Uterus (tissue), 2 donors: Measurements from ENCODE around the gene SLC22A23.

Experiments
- CTCF ChIP-seq, 4 experiments: fragments of 200-600 bp in 2 of 4; fragments of 450-650 bp in 2 of 4; sonication (generic) in 2 of 4; IDR thresholded peaks; one replicate each; pipeline ENCODE4 v1.5.1; 2016 to 2019; ENCODE audit warnings: antibody characterized with exemption in 4 of 4, mild to moderate bottlenecking in 2 of 4, moderate library complexity in 1 of 4
- POLR2A ChIP-seq, 2 donors: fragments of 450-650 bp; IDR thresholded peaks; one replicate each; pipeline ENCODE4 v1.6.1; 2016; ENCODE audit warnings: antibody characterized with exemption in 2 of 2, mild to moderate bottlenecking in 1 of 2, moderate library complexity in 1 of 2

DNA sequence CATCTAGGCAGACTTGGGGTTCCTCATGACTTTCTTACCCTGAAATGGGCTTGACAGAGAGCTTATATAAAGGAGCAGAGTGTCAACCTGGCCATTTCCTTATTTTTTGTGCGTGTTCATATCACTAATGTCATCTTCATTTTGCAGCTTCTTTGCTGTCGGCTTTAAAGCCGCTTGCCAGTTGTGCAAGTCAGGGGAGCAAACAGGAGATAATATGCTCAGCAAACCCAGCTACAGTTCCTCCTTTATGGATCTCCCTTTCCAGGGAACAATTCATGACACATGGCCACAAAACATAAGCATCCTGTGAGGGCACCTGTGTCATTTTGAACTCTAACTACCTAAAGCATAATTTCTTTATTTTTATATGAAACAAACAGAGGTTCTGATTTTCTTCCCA, 222.9 kb downstream of the SLC22A23 start:
- TF ChIP-seq CTCF (IDR thresholded peaks at IDR 0.05) (no peak), POLR2A (IDR thresholded peaks at IDR 0.05) (no peak)
